HEK293 (cell line): ENCODE measurements around the gene WNT9B.

Experiments used
- CTCF ChIA-PET: fragments of 350-600 bp; formaldehyde crosslinking; extraction: SDS; loops from one replicate; lab custom pipeline; 2021; ENCODE audit warnings: antibody characterized with exemption; lab: Yijun Ruan, JAX
- POLR2A ChIA-PET: fragments of 300-600 bp; formaldehyde crosslinking; extraction: SDS; loops from one replicate; lab custom pipeline; 2020; ENCODE audit warnings: antibody characterized with exemption, inconsistent platforms; lab: Yijun Ruan, JAX
- H3K27ac ChIP-seq: fragments of 200-500 bp; sonication (Bioruptor generic); 2 replicates; pipeline ENCODE4 v1.5.1; 2014; ENCODE audit warnings: low read depth, low read length, control low read depth, inconsistent platforms; ENCODE audit errors: extremely low read depth
- H3K36me3 ChIP-seq, 2 experiments: fragments of 200-500 bp in 1 of 2; sonication (Bioruptor generic) in 1 of 2; 1 replicate in 1 of 2; 2 replicates in 1 of 2; pipeline ENCODE4 v1.5.1; 2014 to 2017; ENCODE audit warnings: inconsistent platforms in 2 of 2, low read length in 2 of 2; ENCODE audit not compliant: control insufficient read depth in 2 of 2, insufficient read depth in 1 of 2
- H3K4me1 ChIP-seq: fragments of 200-500 bp; sonication (Bioruptor generic); 2 replicates; pipeline ENCODE4 v1.5.1; 2014; ENCODE audit warnings: mild to moderate bottlenecking, low read length, inconsistent platforms; ENCODE audit not compliant: control insufficient read depth, insufficient read depth
- H3K4me3 ChIP-seq: 2 replicates; pipeline ENCODE4 v1.5.1; 2011; ENCODE audit warnings: low read depth, mild to moderate bottlenecking, control low read depth, low read length, moderate library complexity
- H3K9me3 ChIP-seq: fragments of 200-500 bp; sonication (Bioruptor generic); 2 replicates; pipeline ENCODE4 v1.5.1; 2014; ENCODE audit warnings: low read depth, low read length, inconsistent platforms; ENCODE audit not compliant: control insufficient read depth, insufficient read depth
- BCL11A ChIP-seq: fragments of 450-650 bp; formaldehyde crosslinking; IDR thresholded peaks from 2 replicates; pipeline ENCODE4 v1.5.1; 2016; ENCODE audit warnings: low read depth, missing biosample characterization, missing genetic modification characterization
- MYNN ChIP-seq: fragments of 450-650 bp; formaldehyde crosslinking; IDR thresholded peaks from 2 replicates; pipeline ENCODE4 v1.5.1; 2016; ENCODE audit warnings: missing biosample characterization, missing genetic modification characterization, borderline replicate concordance
- SCRT1 ChIP-seq: fragments of 450-650 bp; formaldehyde crosslinking; IDR thresholded peaks from 2 replicates; pipeline ENCODE4 v1.5.1; 2016; ENCODE audit warnings: missing biosample characterization, missing genetic modification characterization, borderline replicate concordance
- SP2 ChIP-seq: fragments of 450-650 bp; formaldehyde crosslinking; IDR thresholded peaks from 2 replicates; pipeline ENCODE4 v1.5.1; 2016; ENCODE audit warnings: missing biosample characterization, missing genetic modification characterization
- YY2 ChIP-seq: fragments of 450-650 bp; formaldehyde crosslinking; IDR thresholded peaks from 2 replicates; pipeline ENCODE4 v1.5.1; 2016; ENCODE audit warnings: missing biosample characterization, missing genetic modification characterization
- ZBTB20 ChIP-seq: fragments of 450-650 bp; formaldehyde crosslinking; IDR thresholded peaks from 2 replicates; pipeline ENCODE4 v1.5.1; 2016; ENCODE audit warnings: missing biosample characterization, missing genetic modification characterization
- ZBTB21 ChIP-seq: fragments of 450-650 bp; formaldehyde crosslinking; IDR thresholded peaks from 2 replicates; pipeline ENCODE4 v1.5.1; 2017; ENCODE audit warnings: missing biosample characterization, missing genetic modification characterization
- ZIC2 ChIP-seq: fragments of 450-650 bp; formaldehyde crosslinking; IDR thresholded peaks from 2 replicates; pipeline ENCODE4 v1.5.1; 2016; ENCODE audit warnings: missing biosample characterization, missing genetic modification characterization
- ZNF114 ChIP-seq: fragments of 450-650 bp; formaldehyde crosslinking; IDR thresholded peaks from 2 replicates; pipeline ENCODE4 v1.5.0; 2017; ENCODE audit warnings: missing biosample characterization, missing genetic modification characterization
- ZNF133 ChIP-seq: fragments of 450-650 bp; formaldehyde crosslinking; IDR thresholded peaks from 2 replicates; pipeline ENCODE4 v1.5.1; 2016; ENCODE audit warnings: missing biosample characterization, missing genetic modification characterization
- ZNF138 ChIP-seq: fragments of 450-650 bp; formaldehyde crosslinking; IDR thresholded peaks from 2 replicates; pipeline ENCODE4 v1.5.1; 2016; ENCODE audit warnings: missing biosample characterization, missing genetic modification characterization, borderline replicate concordance
- ZNF175 ChIP-seq: fragments of 450-650 bp; formaldehyde crosslinking; IDR thresholded peaks from 2 replicates; pipeline ENCODE4 v1.5.1; 2016; ENCODE audit warnings: missing biosample characterization, missing genetic modification characterization
- ZNF2 ChIP-seq: fragments of 450-650 bp; formaldehyde crosslinking; IDR thresholded peaks from 2 replicates; pipeline ENCODE4 v1.5.1; 2016; ENCODE audit warnings: missing biosample characterization, missing genetic modification characterization
- ZNF248 ChIP-seq: fragments of 450-650 bp; formaldehyde crosslinking; IDR thresholded peaks from 2 replicates; pipeline ENCODE4 v1.5.1; 2017; ENCODE audit warnings: missing biosample characterization, missing genetic modification characterization
- ZNF302 ChIP-seq: fragments of 450-650 bp; formaldehyde crosslinking; IDR thresholded peaks from 2 replicates; pipeline ENCODE4 v1.5.1; 2016; ENCODE audit warnings: missing biosample characterization, missing genetic modification characterization, low read depth
- ZNF350 ChIP-seq: fragments of 450-650 bp; formaldehyde crosslinking; IDR thresholded peaks from 2 replicates; pipeline ENCODE4 v1.5.0; 2017; ENCODE audit warnings: missing biosample characterization, mild to moderate bottlenecking, missing genetic modification characterization
- ZNF433 ChIP-seq: fragments of 450-650 bp; formaldehyde crosslinking; IDR thresholded peaks from 2 replicates; pipeline ENCODE4 v1.5.1; 2016; ENCODE audit warnings: missing biosample characterization, missing genetic modification characterization, low read depth
- ZNF501 ChIP-seq: fragments of 450-650 bp; formaldehyde crosslinking; IDR thresholded peaks from 2 replicates; pipeline ENCODE4 v1.5.1; 2016; ENCODE audit warnings: missing biosample characterization, missing genetic modification characterization
- ZNF596 ChIP-seq: fragments of 450-650 bp; IDR thresholded peaks from 2 replicates; pipeline ENCODE4 v1.5.0; 2018; ENCODE audit warnings: missing biosample characterization, mild to moderate bottlenecking, missing genetic modification characterization, moderate library complexity
- ZNF660 ChIP-seq: fragments of 450-650 bp; IDR thresholded peaks from 2 replicates; pipeline ENCODE4 v1.5.1; 2018; ENCODE audit warnings: missing biosample characterization, mild to moderate bottlenecking, missing genetic modification characterization
- ZNF791 ChIP-seq: fragments of 450-650 bp; formaldehyde crosslinking; IDR thresholded peaks from 2 replicates; pipeline ENCODE4 v1.5.1; 2016; ENCODE audit warnings: missing biosample characterization, missing genetic modification characterization
- TF ChIP-seq, protein P1 (sequence below): fragments of 450-650 bp; formaldehyde crosslinking; IDR thresholded peaks from 2 replicates; pipeline ENCODE4 v1.5.1; 2017; ENCODE audit warnings: missing biosample characterization, missing genetic modification characterization
- TF ChIP-seq, protein P2 (sequence below): fragments of 450-650 bp; formaldehyde crosslinking; IDR thresholded peaks from 2 replicates; pipeline ENCODE4 v1.5.1; 2016; ENCODE audit warnings: missing biosample characterization, missing genetic modification characterization, borderline replicate concordance
- TF ChIP-seq, protein P3 (sequence below): fragments of 450-650 bp; formaldehyde crosslinking; IDR thresholded peaks from 2 replicates; pipeline ENCODE4 v1.5.1; 2016; ENCODE audit warnings: missing biosample characterization, missing genetic modification characterization
- TF ChIP-seq, protein P4 (sequence below): fragments of 450-650 bp; formaldehyde crosslinking; IDR thresholded peaks from 2 replicates; pipeline ENCODE4 v1.5.1; 2016; ENCODE audit warnings: missing biosample characterization, missing genetic modification characterization

The WNT9B gene

DNA sequence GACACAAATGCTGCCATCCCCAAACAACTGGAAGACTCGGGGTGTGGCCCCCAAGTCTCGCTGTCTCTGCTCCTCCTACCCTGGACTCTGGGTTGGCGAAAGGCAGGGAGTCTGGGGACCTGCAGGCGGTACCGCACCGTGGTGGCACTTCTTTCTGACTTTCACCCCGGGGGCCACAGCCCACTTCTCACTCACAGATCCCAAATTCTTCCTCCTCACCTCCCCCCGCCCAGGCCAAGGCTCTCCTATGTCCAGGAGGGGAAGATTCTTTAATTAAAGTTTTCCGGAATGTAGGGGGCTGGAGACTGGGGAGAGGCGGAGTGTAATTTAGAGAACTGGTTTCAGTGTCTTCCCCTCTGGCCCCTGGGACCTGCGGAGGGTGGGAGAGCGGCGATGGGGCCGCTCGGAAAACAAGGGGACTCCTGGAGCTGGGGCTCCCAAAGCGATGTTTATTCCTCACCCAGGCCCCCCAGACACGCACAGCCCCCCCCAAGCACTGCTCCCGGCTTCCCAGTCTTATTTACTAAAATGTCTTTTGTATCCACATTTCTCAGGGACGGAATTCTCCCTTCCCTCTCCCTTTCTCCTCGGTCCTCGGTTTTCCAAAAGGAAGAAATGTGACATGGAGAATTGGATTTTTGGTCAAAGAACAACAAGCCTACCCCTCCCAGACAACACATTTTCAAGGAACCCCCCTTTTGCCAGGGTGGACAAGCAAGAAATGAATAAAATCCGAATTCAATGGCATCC is 34.1 kb upstream of the WNT9B start:
- ChIA-PET CTCF (no interaction called here), POLR2A (no interaction called here)
- Histone ChIP-seq H3K36me3 (no peaks in the 10 kb centered on the region), H3K4me3 (no peak overlapping the region), H3K4me1 (no peaks in the 10 kb centered on the region), H3K27ac (no peak overlapping the region), H3K9me3 (no peaks in the 10 kb centered on the region)
- TF ChIP-seq SP2 (tag by site-specific recombination) (no peak), ZNF133 (no peak), YY2 (tag by site-specific recombination) (no peak), ZNF248 (no peak)
- TF ChIP-seq, protein P1, sequence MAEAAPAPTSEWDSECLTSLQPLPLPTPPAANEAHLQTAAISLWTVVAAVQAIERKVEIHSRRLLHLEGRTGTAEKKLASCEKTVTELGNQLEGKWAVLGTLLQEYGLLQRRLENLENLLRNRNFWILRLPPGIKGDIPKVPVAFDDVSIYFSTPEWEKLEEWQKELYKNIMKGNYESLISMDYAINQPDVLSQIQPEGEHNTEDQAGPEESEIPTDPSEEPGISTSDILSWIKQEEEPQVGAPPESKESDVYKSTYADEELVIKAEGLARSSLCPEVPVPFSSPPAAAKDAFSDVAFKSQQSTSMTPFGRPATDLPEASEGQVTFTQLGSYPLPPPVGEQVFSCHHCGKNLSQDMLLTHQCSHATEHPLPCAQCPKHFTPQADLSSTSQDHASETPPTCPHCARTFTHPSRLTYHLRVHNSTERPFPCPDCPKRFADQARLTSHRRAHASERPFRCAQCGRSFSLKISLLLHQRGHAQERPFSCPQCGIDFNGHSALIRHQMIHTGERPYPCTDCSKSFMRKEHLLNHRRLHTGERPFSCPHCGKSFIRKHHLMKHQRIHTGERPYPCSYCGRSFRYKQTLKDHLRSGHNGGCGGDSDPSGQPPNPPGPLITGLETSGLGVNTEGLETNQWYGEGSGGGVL = no peak

DNA sequence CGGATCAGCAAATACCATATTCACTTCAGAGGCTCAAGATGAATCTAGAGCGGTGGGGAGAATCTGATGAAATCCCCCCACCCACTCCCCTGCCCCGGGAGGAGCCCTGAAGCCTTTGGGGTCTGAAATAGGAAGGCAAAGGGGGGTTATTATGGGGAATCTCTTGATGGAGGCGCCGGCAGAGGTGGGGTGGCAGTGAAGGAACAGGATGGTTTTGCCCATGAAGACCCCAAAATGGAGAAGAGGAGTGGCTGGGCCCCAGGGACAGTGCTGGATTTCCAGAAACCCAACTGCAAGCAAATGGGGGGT is 33.5 kb upstream of the WNT9B start:
- Histone ChIP-seq H3K36me3 (no peaks in the 10 kb centered on the region), H3K4me1 (no peaks in the 10 kb centered on the region), H3K4me3 (no peak overlapping the region), H3K9me3 (no peaks in the 10 kb centered on the region), H3K27ac (no peak overlapping the region)
- ChIA-PET CTCF (no interaction called here), POLR2A (no interaction called here)
- TF ChIP-seq ZNF175 (tag by site-specific recombination) (no peak), ZIC2 (tag by site-specific recombination) (no peak), ZNF596 (no peak), ZNF302 (no peak), ZNF501 (tag by site-specific recombination) (no peak), ZNF138 (tag by site-specific recombination) (no peak), ZNF133 (no peak), ZNF433 (no peak), ZBTB21 (tag by site-specific recombination) (no peak), ZNF114 (tag by site-specific recombination) (no peak)

DNA sequence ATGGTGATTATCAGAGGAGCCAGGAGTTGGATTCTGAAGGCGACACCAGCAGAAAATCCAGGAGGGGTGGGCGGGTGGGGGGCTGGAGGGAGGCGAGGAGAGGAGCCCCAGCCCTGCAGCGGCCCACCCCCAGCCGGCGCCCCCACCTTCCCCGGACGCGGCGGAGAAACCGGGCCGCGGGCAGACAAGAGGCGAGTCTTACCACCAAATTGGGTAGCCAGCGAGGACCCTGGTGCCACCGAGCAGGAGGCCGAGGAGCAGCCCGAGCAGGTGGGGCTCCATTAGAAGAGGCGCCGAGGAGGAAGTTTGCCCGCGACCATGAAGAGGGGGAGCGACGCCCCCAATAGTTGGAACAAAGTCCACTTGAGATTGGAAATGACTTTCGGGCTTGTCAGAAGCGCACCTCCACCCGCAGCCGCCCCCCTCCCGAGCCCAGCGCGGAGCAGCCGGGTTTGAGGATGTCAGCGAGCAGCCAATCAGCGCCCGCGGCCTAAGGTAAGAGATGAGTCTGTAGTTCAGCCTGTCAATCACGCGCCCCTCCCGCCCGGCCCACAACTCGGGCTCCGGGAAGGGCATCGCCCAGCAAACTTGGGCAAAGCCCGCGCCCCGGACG is 33.0 kb upstream of the WNT9B start, which contains the start of gene WNT3:
Gene WNT3, minus strand, starts transcription at position 377 of the 613 bp plus-strand sequence. Its CDS starts 95 bp downstream, at position 282.
- H3K4me1 ChIP-seq = no peaks in the 10 kb centered on the region
- no peak within 1 kb of the TSS for H3K4me3 ChIP-seq
- CTCF ChIA-PET = no interaction called here
- no peaks in the 10 kb centered on the region for H3K36me3 ChIP-seq
- no peak within 1 kb of the TSS for H3K27ac ChIP-seq
- no peaks in the 10 kb centered on the region for H3K9me3 ChIP-seq
- POLR2A ChIA-PET = no interaction called here
- no peak for TF ChIP-seq ZNF791
- TF ChIP-seq, protein P2, sequence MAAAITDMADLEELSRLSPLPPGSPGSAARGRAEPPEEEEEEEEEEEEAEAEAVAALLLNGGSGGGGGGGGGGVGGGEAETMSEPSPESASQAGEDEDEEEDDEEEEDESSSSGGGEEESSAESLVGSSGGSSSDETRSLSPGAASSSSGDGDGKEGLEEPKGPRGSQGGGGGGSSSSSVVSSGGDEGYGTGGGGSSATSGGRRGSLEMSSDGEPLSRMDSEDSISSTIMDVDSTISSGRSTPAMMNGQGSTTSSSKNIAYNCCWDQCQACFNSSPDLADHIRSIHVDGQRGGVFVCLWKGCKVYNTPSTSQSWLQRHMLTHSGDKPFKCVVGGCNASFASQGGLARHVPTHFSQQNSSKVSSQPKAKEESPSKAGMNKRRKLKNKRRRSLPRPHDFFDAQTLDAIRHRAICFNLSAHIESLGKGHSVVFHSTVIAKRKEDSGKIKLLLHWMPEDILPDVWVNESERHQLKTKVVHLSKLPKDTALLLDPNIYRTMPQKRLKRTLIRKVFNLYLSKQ = no peak
- TF ChIP-seq, protein P3, sequence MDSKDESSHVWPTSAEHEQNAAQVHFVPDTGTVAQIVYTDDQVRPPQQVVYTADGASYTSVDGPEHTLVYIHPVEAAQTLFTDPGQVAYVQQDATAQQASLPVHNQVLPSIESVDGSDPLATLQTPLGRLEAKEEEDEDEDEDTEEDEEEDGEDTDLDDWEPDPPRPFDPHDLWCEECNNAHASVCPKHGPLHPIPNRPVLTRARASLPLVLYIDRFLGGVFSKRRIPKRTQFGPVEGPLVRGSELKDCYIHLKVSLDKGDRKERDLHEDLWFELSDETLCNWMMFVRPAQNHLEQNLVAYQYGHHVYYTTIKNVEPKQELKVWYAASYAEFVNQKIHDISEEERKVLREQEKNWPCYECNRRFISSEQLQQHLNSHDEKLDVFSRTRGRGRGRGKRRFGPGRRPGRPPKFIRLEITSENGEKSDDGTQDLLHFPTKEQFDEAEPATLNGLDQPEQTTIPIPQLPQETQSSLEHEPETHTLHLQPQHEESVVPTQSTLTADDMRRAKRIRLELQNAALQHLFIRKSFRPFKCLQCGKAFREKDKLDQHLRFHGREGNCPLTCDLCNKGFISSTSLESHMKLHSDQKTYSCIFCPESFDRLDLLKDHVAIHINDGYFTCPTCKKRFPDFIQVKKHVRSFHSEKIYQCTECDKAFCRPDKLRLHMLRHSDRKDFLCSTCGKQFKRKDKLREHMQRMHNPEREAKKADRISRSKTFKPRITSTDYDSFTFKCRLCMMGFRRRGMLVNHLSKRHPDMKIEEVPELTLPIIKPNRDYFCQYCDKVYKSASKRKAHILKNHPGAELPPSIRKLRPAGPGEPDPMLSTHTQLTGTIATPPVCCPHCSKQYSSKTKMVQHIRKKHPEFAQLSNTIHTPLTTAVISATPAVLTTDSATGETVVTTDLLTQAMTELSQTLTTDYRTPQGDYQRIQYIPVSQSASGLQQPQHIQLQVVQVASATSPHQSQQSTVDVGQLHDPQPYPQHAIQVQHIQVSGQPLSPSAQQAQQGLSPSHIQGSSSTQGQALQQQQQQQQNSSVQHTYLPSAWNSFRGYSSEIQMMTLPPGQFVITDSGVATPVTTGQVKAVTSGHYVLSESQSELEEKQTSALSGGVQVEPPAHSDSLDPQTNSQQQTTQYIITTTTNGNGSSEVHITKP (tag by site-specific recombination) = no peak
- no peak for TF ChIP-seq ZNF350 (tag by site-specific recombination)
- TF ChIP-seq ZBTB20 = no peak
- TF ChIP-seq, protein P4, sequence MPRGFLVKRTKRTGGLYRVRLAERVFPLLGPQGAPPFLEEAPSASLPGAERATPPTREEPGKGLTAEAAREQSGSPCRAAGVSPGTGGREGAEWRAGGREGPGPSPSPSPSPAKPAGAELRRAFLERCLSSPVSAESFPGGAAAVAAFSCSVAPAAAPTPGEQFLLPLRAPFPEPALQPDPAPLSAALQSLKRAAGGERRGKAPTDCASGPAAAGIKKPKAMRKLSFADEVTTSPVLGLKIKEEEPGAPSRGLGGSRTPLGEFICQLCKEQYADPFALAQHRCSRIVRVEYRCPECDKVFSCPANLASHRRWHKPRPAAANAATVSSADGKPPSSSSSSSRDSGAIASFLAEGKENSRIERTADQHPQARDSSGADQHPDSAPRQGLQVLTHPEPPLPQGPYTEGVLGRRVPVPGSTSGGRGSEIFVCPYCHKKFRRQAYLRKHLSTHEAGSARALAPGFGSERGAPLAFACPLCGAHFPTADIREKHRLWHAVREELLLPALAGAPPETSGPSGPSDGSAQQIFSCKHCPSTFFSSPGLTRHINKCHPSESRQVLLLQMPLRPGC (tag by site-specific recombination) = no peak
- TF ChIP-seq SCRT1 (tag by site-specific recombination) = no peak
- TF ChIP-seq ZNF2 = no peak
- no peak for TF ChIP-seq BCL11A (tag by site-specific recombination)
- TF ChIP-seq ZNF660 (tag by site-specific recombination) = no peak
- TF ChIP-seq MYNN (tag by site-specific recombination) = no peak
